Activated naive CD8-positive, alpha-beta T cell treated with anti-CD3 and anti-CD28 coated beads, Interleukin-2, amount 50 U/mL, for 24 hours (primary cell): Measurements from ENCODE around the gene ART4.

ENCODE experiments used
- ATAC-seq: fragments of 150-1000 bp; cut with Tn5 transposase; one replicate; pipeline ENCODE4 v1.10.0; 2021
- DNase-seq: peaks from one replicate; pipeline ENCODE4 v3.0.0; 2021
- H3K27ac Mint-ChIP-seq: one replicate; pipeline ENCODE4 v1.8.0; 2021; ENCODE audit warnings: mild to moderate bottlenecking, mixed read lengths
- H3K27me3 Mint-ChIP-seq: one replicate; pipeline ENCODE4 v1.8.0; 2021; ENCODE audit warnings: mixed read lengths
- H3K36me3 Mint-ChIP-seq: one replicate; pipeline ENCODE4 v1.8.0; 2021; ENCODE audit warnings: low read depth, mixed read lengths
- H3K4me1 Mint-ChIP-seq: one replicate; pipeline ENCODE4 v1.8.0; 2021; ENCODE audit warnings: mixed read lengths
- H3K4me3 Mint-ChIP-seq: one replicate; pipeline ENCODE4 v1.8.0; 2021; ENCODE audit warnings: mild to moderate bottlenecking, moderate library complexity, mixed read lengths
- H3K9me3 Mint-ChIP-seq: one replicate; pipeline ENCODE4 v1.8.0; 2021; ENCODE audit warnings: mixed read lengths

ART4 gene

GRCh38 chr12:14843425-14843887 lies at the start of gene ART4:
ART4 (minus strand) TSS chr12:14843526; CDS start chr12:14843113, 413 bp downstream.
- DNase-seq (no peak), ATAC-seq (no peak)
- Mint-ChIP-seq H3K9me3 (no peaks in the 10 kb centered on the region), H3K27ac (no peak within 1 kb of the TSS), H3K4me3 (no peak within 1 kb of the TSS), H3K27me3 (peaks cover 2% of the 10 kb centered on the region), H3K36me3 (no peaks in the 10 kb centered on the region), H3K4me1 (peaks cover 13% of the 10 kb centered on the region)

GRCh38 chr12:14892726-14893505 lies 49.6 kb upstream of the ART4 start:
- H3K9me3 Mint-ChIP-seq: no peaks in the 10 kb centered on the region
- H3K27me3 Mint-ChIP-seq: peaks cover 3% of the 10 kb centered on the region
- no peak overlapping the region for H3K4me3 Mint-ChIP-seq
- DNase-seq (no peak), ATAC-seq (no peak)
- H3K4me1 Mint-ChIP-seq: no peaks in the 10 kb centered on the region
- no peak overlapping the region for H3K27ac Mint-ChIP-seq
- no peaks in the 10 kb centered on the region for H3K36me3 Mint-ChIP-seq

- no peak overlapping the region for H3K27ac Mint-ChIP-seq
- H3K4me3 Mint-ChIP-seq: no peak overlapping the region
- H3K36me3 Mint-ChIP-seq: no peaks in the 10 kb centered on the region
- H3K27me3 Mint-ChIP-seq: peaks cover 10% of the 10 kb centered on the region
- DNase-seq (no peak), ATAC-seq (no peak)
- no peaks in the 10 kb centered on the region for H3K9me3 Mint-ChIP-seq
- peaks cover 14% of the 10 kb centered on the region for H3K4me1 Mint-ChIP-seq
These were observed 47.4 kb upstream of the ART4 start for GRCh38 chr12:14890701-14891100.

GRCh38 chr12:14886271-14886670 lies 42.9 kb upstream of the ART4 start:
- H3K9me3 Mint-ChIP-seq: no peaks in the 10 kb centered on the region
- DNase-seq: no peak
- no peaks in the 10 kb centered on the region for H3K36me3 Mint-ChIP-seq
- peaks cover 10% of the 10 kb centered on the region for H3K27me3 Mint-ChIP-seq
- no peak for ATAC-seq
- no peak overlapping the region for H3K4me3 Mint-ChIP-seq
- H3K27ac Mint-ChIP-seq: no peak overlapping the region
- peaks cover 34% of the 10 kb centered on the region for H3K4me1 Mint-ChIP-seq

- peaks cover 38% of the 10 kb centered on the region for H3K4me1 Mint-ChIP-seq
- ATAC-seq (no peak), DNase-seq (no peak)
- no peaks in the 10 kb centered on the region for H3K9me3 Mint-ChIP-seq
- H3K36me3 Mint-ChIP-seq: no peaks in the 10 kb centered on the region
- peaks cover 10% of the 10 kb centered on the region for H3K27me3 Mint-ChIP-seq
- H3K4me3 Mint-ChIP-seq: peak within 1 kb of the TSS; percentile 46
- H3K27ac Mint-ChIP-seq: peak within 1 kb of the TSS; percentile 33
These were observed 42.4 kb upstream of the ART4 start, which contains the start of gene MGP for GRCh38 chr12:14885718-14886221. MGP (minus strand) TSS chr12:14885854; CDS start chr12:14885791, 63 bp downstream.

- peaks cover 42% of the 10 kb centered on the region for H3K4me1 Mint-ChIP-seq
- no peaks in the 10 kb centered on the region for H3K9me3 Mint-ChIP-seq
- H3K4me3 Mint-ChIP-seq: peak overlapping the region; percentile 46
- H3K36me3 Mint-ChIP-seq: no peaks in the 10 kb centered on the region
- peak; percentile 89 for ATAC-seq
- H3K27ac Mint-ChIP-seq: peak overlapping the region; percentile 33
- DNase-seq: peak; percentile 76
- H3K27me3 Mint-ChIP-seq: peaks cover 10% of the 10 kb centered on the region
These were observed 41.1 kb upstream of the ART4 start for GRCh38 chr12:14884458-14884878.

- Mint-ChIP-seq H3K27me3 (peaks cover 10% of the 10 kb centered on the region), H3K9me3 (no peaks in the 10 kb centered on the region), H3K36me3 (no peaks in the 10 kb centered on the region), H3K27ac (no peak overlapping the region), H3K4me3 (no peak overlapping the region), H3K4me1 (peaks cover 42% of the 10 kb centered on the region)
- ATAC-seq: no peak
- DNase-seq: no peak
These were observed 40.4 kb upstream of the ART4 start for GRCh38 chr12:14883686-14884085.

GRCh38 chr12:14880890-14881453 lies 37.6 kb upstream of the ART4 start:
- H3K4me1 Mint-ChIP-seq: peaks cover 31% of the 10 kb centered on the region
- H3K36me3 Mint-ChIP-seq: no peaks in the 10 kb centered on the region
- H3K27me3 Mint-ChIP-seq: no peaks in the 10 kb centered on the region
- peak overlapping the region; percentile 59 for H3K27ac Mint-ChIP-seq
- peak overlapping the region; percentile 32 for H3K4me3 Mint-ChIP-seq
- ATAC-seq (no peak), DNase-seq (no peak)
- no peaks in the 10 kb centered on the region for H3K9me3 Mint-ChIP-seq

GRCh38 chr12:14879222-14879933 lies 36.1 kb upstream of the ART4 start:
- no peak for DNase-seq
- H3K36me3 Mint-ChIP-seq: no peaks in the 10 kb centered on the region
- H3K4me1 Mint-ChIP-seq: peaks cover 18% of the 10 kb centered on the region
- no peaks in the 10 kb centered on the region for H3K9me3 Mint-ChIP-seq
- no peaks in the 10 kb centered on the region for H3K27me3 Mint-ChIP-seq
- no peak for ATAC-seq
- no peak overlapping the region for H3K4me3 Mint-ChIP-seq
- no peak overlapping the region for H3K27ac Mint-ChIP-seq

- Mint-ChIP-seq H3K4me3 (no peak overlapping the region), H3K27ac (no peak overlapping the region), H3K4me1 (peaks cover 15% of the 10 kb centered on the region), H3K27me3 (no peaks in the 10 kb centered on the region), H3K9me3 (no peaks in the 10 kb centered on the region), H3K36me3 (no peaks in the 10 kb centered on the region)
- no peak for ATAC-seq
- DNase-seq: no peak
These were observed 35.2 kb upstream of the ART4 start for GRCh38 chr12:14878488-14878887.

- H3K4me1 Mint-ChIP-seq: peaks cover 12% of the 10 kb centered on the region
- peak; percentile 40 for ATAC-seq
- no peaks in the 10 kb centered on the region for H3K9me3 Mint-ChIP-seq
- no peak for DNase-seq
- H3K4me3 Mint-ChIP-seq: no peak overlapping the region
- H3K36me3 Mint-ChIP-seq: no peaks in the 10 kb centered on the region
- H3K27me3 Mint-ChIP-seq: no peaks in the 10 kb centered on the region
- H3K27ac Mint-ChIP-seq: no peak overlapping the region
These were observed 33.5 kb upstream of the ART4 start for GRCh38 chr12:14876833-14877232.

- DNase-seq: no peak
- no peak overlapping the region for H3K27ac Mint-ChIP-seq
- H3K4me3 Mint-ChIP-seq: no peak overlapping the region
- H3K36me3 Mint-ChIP-seq: no peaks in the 10 kb centered on the region
- no peaks in the 10 kb centered on the region for H3K4me1 Mint-ChIP-seq
- no peaks in the 10 kb centered on the region for H3K27me3 Mint-ChIP-seq
- no peak for ATAC-seq
- H3K9me3 Mint-ChIP-seq: no peaks in the 10 kb centered on the region
These were observed 31.6 kb upstream of the ART4 start for GRCh38 chr12:14874882-14875281.

- Mint-ChIP-seq H3K27ac (no peak overlapping the region), H3K4me1 (no peaks in the 10 kb centered on the region), H3K9me3 (no peaks in the 10 kb centered on the region), H3K27me3 (no peaks in the 10 kb centered on the region), H3K36me3 (no peaks in the 10 kb centered on the region), H3K4me3 (no peak overlapping the region)
- ATAC-seq: no peak
- DNase-seq: no peak
These were observed 30.3 kb upstream of the ART4 start for GRCh38 chr12:14873440-14874185.

GRCh38 chr12:14871886-14872285 lies 28.6 kb upstream of the ART4 start:
- H3K4me3 Mint-ChIP-seq: no peak overlapping the region
- peaks cover 4% of the 10 kb centered on the region for H3K9me3 Mint-ChIP-seq
- H3K27me3 Mint-ChIP-seq: peaks cover 3% of the 10 kb centered on the region
- H3K27ac Mint-ChIP-seq: no peak overlapping the region
- H3K36me3 Mint-ChIP-seq: peaks cover 3% of the 10 kb centered on the region
- H3K4me1 Mint-ChIP-seq: no peaks in the 10 kb centered on the region
- DNase-seq: no peak
- ATAC-seq: no peak
